Measurements from ENCODE around the gene CLSTN2. TPM values are rescaled to one million over a fixed set of nuclear protein-coding genes. Genes with fewer than 3 reads are reported as not detected.

CLSTN2 gene
- total and polyA plus RNA-seq, 2 of the 8 experiments (the other 6 are each of a cell fraction or from before 2014, with no cell fraction given) = 0.39 to 0.52 TPM

- Histone ChIP-seq H3K23ac (ENCODE audit: insufficient read length) (no peak overlapping the region), H3K79me1 (ENCODE audit: low read depth, low read length) (no peaks in the 10 kb centered on the region), H3K14ac (ENCODE audit: insufficient read length) (no peak overlapping the region), H2BK5ac (ENCODE audit: low read depth, low read length) (no peak overlapping the region), H4K5ac (ENCODE audit: insufficient read length, low read depth, low read length) (no peak overlapping the region), H3K9ac (replicated peaks in 1 of 4; ENCODE audit: extremely low read depth in 1 of 4, low read depth in 3 of 4, low read length in 3 of 4) (no peak overlapping the region), H3K9me3 (ENCODE audit: insufficient read depth in 2 of 2, low read depth in 1 of 2, low read length in 1 of 2) (no peaks in the 10 kb centered on the region), H3K4me1 (replicated peaks in 1 of 4; ENCODE audit: control insufficient read depth in 3 of 4, insufficient read depth in 4 of 4, low read length in 3 of 4) (peaks cover 0 to 6% (median 4%) of the 10 kb centered on the region in 4 experiments; a peak in 2 of 7 replicates), H2BK20ac (ENCODE audit: low read length) (no peak overlapping the region), H3K36me3 (ENCODE audit: control insufficient read depth in 2 of 4, insufficient read depth in 4 of 4, low read length in 3 of 4) (no peaks in the 10 kb centered on the region), H2BK15ac (ENCODE audit: low read length) (no peak overlapping the region), H3K27ac (ENCODE audit: low read depth, low read length) (no peak overlapping the region), H2AFZ (ENCODE audit: low read length) (no peak overlapping the region), H3K56ac (replicated peaks; ENCODE audit: insufficient read length, low read depth, low read length) (no peak overlapping the region), H3K4me2 (ENCODE audit: insufficient read depth in 1 of 2, low read depth in 2 of 2, low read length in 2 of 2) (no peak overlapping the region), H2BK12ac (ENCODE audit: low read depth, low read length) (no peak overlapping the region), H3K4me3 (ENCODE audit: extremely low read depth in 1 of 4, insufficient read depth in 2 of 4, low read depth in 3 of 4, low read length in 4 of 4) (no peak overlapping the region), H4K8ac (ENCODE audit: extremely low read depth, insufficient read depth, low read length) (no peak overlapping the region), H3K23me2 (ENCODE audit: low read depth, low read length) (no peaks in the 10 kb centered on the region), H3K79me2 (ENCODE audit: control insufficient read depth in 1 of 2, insufficient read depth in 2 of 2, low read length in 2 of 2) (no peaks in the 10 kb centered on the region), H2AK5ac (ENCODE audit: low read depth, low read length) (no peak overlapping the region), H3K18ac (ENCODE audit: extremely low read depth, low read length) (no peak overlapping the region), H4K20me1 (replicated peaks in 1 of 2; ENCODE audit: control insufficient read depth in 1 of 2, insufficient read depth in 2 of 2, low read length in 2 of 2) (no peaks in the 10 kb centered on the region), H4K91ac (replicated peaks; ENCODE audit: insufficient read length, low read length) (no peak overlapping the region), H2BK120ac (replicated peaks; ENCODE audit: low read depth, low read length) (no peak overlapping the region), H3K27me3 (replicated peaks in 1 of 4; ENCODE audit: control insufficient read depth in 3 of 4, extremely low read depth in 1 of 4, insufficient read depth in 3 of 4, low read length in 3 of 4) (no peaks in the 10 kb centered on the region), H3K4ac (replicated peaks; ENCODE audit: insufficient read length, low read depth, low read length) (no peak overlapping the region)
- ChIA-PET POLR2A (ENCODE audit: partially characterized antibody) (no interaction called here), CTCF (ENCODE audit: partially characterized antibody) (interaction anchor here (0.7 to 1.5 kb wide), 2 partner anchors 25 to 181 kb away, joined by 3 to 4 read pairs; no protein-coding TSS in a partner anchor)
- TF ChIP-seq CEBPB (IDR thresholded peaks at IDR 0.05; ENCODE audit: low read depth, low read length) = no peak
- TF ChIP-seq MAFK (IDR thresholded peaks at IDR 0.05; ENCODE audit: low read depth, low read length) = no peak
- no peak for TF ChIP-seq CTCF (IDR thresholded peaks at IDR 0.05; ENCODE audit: control extremely low read depth in 1 of 3, insufficient read depth in 1 of 3, low read depth in 1 of 3, low read length in 3 of 3)
- TF ChIP-seq YY1 (IDR thresholded peaks at IDR 0.05; ENCODE audit: low read depth, low read length) = no peak
- WGBS, 2 experiments (ENCODE audit: extremely low coverage in 1 of 2, insufficient coverage in 1 of 2, insufficient read length in 1 of 2, insufficient replicate concordance in 2 of 2, low coverage in 1 of 2, low lambda C conversion rate in 2 of 2, missing lambda C conversion rate in 1 of 2) = 85% methylated on average over 1 of the region's 1 CpG; no CpG with 5 or more reads in 1 of the 2 experiments
- DNase-seq (ENCODE audit: low read depth in 1 of 2, low spot score in 2 of 2) (no peak), FAIRE-seq (no peak)
These were observed 381.5 kb downstream of the CLSTN2 start for GRCh38 chr3:140316466-140316865.

Data from H1 (cell line).